ENCODE results near the gene CANX. TPM values are rescaled to one million over a fixed set of nuclear protein-coding genes. Genes with fewer than 3 reads are reported as not detected.

The CANX gene
- total and polyA plus RNA-seq, 9 of the 15 experiments (the other 6 are each of a cell fraction or from before 2014, with no cell fraction given) = 155 to 893 (median 589) TPM

DNA sequence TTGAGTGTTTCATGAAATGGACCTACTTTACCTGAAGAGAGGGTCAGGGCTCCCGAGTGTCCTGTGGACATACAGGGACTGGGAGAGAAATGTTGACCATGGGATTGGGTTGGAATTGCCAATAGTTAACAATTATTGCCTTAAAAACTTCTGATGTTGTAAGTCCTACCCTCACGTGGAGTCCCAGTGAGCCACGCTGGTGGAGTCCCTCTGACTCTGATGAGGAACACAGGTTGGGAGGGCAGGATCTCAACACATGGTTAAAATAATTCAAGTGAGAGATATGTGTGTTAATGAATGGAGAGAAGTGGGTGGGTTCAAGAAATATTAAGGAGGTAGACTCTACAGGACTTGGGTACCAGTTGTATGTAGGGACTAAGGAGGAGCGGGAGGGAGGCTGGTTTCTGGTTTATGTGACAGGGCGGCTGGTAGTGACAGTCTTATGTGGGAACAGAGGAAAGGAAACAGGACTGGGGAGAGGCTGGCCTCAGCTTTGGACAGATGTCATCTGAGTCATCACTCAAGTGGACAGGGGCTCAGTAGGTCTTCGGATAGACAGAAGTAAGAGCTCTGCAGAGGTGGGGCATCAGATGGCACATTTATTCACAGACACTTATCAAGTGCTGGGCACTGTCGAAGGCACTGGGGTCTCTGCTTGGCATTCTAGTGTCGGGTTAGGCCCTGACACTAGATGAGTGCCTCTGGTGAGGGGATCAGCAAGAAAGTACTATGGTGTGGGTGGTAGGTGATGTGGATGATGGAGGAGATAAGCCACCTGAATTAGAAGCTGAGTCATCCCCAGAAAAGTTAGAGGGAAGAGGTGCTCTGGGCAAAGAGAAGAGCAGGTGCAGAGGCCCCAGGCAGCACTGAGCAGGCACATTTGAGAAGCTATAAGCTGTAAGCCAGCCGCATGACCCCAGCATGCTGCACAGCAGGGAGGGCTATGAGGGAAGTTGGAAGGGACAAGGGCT lies 61.1 kb downstream of the CANX start (continued):
- no peak for TF ChIP-seq FUS (optimal IDR thresholded peaks at IDR 0.05; ENCODE audit: low read depth, low read length)
- TF ChIP-seq POLR2H (tag; IDR thresholded peaks at IDR 0.05; ENCODE audit: low read depth) = no peak
- no peak for TF ChIP-seq GTF2F1 (IDR thresholded peaks at IDR 0.05; ENCODE audit: low read depth, low read length)
- TF ChIP-seq, protein P1, sequence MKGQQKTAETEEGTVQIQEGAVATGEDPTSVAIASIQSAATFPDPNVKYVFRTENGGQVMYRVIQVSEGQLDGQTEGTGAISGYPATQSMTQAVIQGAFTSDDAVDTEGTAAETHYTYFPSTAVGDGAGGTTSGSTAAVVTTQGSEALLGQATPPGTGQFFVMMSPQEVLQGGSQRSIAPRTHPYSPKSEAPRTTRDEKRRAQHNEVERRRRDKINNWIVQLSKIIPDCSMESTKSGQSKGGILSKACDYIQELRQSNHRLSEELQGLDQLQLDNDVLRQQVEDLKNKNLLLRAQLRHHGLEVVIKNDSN (CRISPR knock-in tag; IDR thresholded peaks at IDR 0.05) = no peak
- no peak for TF ChIP-seq CREB3L1 (IDR thresholded peaks at IDR 0.05; ENCODE audit: borderline replicate concordance, low read depth)
- TF ChIP-seq ZNF174 (CRISPR knock-in tag; IDR thresholded peaks at IDR 0.05) = no peak
- TF ChIP-seq, protein P2, sequence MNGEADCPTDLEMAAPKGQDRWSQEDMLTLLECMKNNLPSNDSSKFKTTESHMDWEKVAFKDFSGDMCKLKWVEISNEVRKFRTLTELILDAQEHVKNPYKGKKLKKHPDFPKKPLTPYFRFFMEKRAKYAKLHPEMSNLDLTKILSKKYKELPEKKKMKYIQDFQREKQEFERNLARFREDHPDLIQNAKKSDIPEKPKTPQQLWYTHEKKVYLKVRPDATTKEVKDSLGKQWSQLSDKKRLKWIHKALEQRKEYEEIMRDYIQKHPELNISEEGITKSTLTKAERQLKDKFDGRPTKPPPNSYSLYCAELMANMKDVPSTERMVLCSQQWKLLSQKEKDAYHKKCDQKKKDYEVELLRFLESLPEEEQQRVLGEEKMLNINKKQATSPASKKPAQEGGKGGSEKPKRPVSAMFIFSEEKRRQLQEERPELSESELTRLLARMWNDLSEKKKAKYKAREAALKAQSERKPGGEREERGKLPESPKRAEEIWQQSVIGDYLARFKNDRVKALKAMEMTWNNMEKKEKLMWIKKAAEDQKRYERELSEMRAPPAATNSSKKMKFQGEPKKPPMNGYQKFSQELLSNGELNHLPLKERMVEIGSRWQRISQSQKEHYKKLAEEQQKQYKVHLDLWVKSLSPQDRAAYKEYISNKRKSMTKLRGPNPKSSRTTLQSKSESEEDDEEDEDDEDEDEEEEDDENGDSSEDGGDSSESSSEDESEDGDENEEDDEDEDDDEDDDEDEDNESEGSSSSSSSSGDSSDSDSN (IDR thresholded peaks at IDR 0.05; ENCODE audit: borderline replicate concordance in 1 of 2, low read depth in 2 of 2, low read length in 2 of 2) = no peak
- TF ChIP-seq JUND (IDR thresholded peaks at IDR 0.05; ENCODE audit: borderline replicate concordance, low read depth, low read length) = no peak; the same call in 1 of the 2 replicates
- TF ChIP-seq JUND (tag; IDR thresholded peaks at IDR 0.05; ENCODE audit: borderline replicate concordance, low read depth, low read length) = no peak
- no peak for TF ChIP-seq ZNF780A (CRISPR knock-in tag; IDR thresholded peaks at IDR 0.05)
- TF ChIP-seq EGR1 (conservative IDR thresholded peaks at IDR 0.05) = 0 out of 2 replicates have a peak, but pooled peaks have one; percentile 17
- no peak for TF ChIP-seq TCF3 (CRISPR knock-in tag; IDR thresholded peaks at IDR 0.05)
- no peak for TF ChIP-seq CCNT2 (IDR thresholded peaks at IDR 0.05; ENCODE audit: borderline replicate concordance, extremely low read depth, insufficient read length, low read depth, low read length)
- peak; percentile 85 for TF ChIP-seq MEIS2 (IDR thresholded peaks at IDR 0.05; ENCODE audit: partially characterized antibody)
- TF ChIP-seq DPF2 (IDR thresholded peaks at IDR 0.05) = peak; percentile 25; the same call in 1 of the 2 replicates
- TF ChIP-seq MCM5 (IDR thresholded peaks at IDR 0.05; ENCODE audit: low read depth) = no peak
- peak; percentile 32; the same call in 1 of the 2 replicates for TF ChIP-seq MAFG (tag; conservative IDR thresholded peaks at IDR 0.05)
- TF ChIP-seq, protein P3, sequence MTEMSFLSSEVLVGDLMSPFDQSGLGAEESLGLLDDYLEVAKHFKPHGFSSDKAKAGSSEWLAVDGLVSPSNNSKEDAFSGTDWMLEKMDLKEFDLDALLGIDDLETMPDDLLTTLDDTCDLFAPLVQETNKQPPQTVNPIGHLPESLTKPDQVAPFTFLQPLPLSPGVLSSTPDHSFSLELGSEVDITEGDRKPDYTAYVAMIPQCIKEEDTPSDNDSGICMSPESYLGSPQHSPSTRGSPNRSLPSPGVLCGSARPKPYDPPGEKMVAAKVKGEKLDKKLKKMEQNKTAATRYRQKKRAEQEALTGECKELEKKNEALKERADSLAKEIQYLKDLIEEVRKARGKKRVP (CRISPR knock-in tag; IDR thresholded peaks at IDR 0.05) = no peak
- TF ChIP-seq GTF2A2 (tag; IDR thresholded peaks at IDR 0.05) = no peak
- TF ChIP-seq POLR2G (IDR thresholded peaks at IDR 0.05; ENCODE audit: low read depth, low read length) = no peak
- TF ChIP-seq ZNF444 (CRISPR knock-in tag; IDR thresholded peaks at IDR 0.05) = no peak
- peak; percentile 29; the same call in 1 of the 2 replicates for TF ChIP-seq ARID1B (IDR thresholded peaks at IDR 0.05)
- TF ChIP-seq CHD2 (IDR thresholded peaks at IDR 0.05; ENCODE audit: low read depth, low read length) = no peak
- no peak for TF ChIP-seq CBFA2T2 (conservative IDR thresholded peaks at IDR 0.05)
